ENCODE results near the gene RCSD1.
A peak's percentile ranks its signal among the peaks of the same experiment; 100 is the strongest.

RCSD1 gene

DNA sequence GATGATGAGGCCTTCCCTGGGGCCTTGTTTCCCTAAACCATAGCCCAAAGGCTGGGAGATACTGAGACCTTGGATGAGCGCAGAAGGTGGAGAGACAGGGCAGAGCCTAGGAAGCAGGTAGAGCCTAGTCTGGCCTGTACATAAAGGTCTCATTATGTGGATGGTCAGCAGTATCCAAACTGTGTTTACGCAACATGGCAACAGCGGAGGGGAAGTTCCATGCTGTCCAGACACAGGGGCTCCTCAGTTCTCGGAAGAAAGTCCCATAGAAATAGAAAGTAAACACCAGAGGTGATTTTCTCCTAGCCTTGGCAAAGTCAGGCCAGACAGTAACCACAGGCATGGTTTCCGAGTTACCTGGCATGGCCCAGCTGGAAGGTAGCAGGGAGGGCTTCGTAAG lies 49.7 kb downstream of the RCSD1 start:
- DNase-seq (ENCODE audit: low read depth), result no peak
- TF ChIP-seq, protein P1, sequence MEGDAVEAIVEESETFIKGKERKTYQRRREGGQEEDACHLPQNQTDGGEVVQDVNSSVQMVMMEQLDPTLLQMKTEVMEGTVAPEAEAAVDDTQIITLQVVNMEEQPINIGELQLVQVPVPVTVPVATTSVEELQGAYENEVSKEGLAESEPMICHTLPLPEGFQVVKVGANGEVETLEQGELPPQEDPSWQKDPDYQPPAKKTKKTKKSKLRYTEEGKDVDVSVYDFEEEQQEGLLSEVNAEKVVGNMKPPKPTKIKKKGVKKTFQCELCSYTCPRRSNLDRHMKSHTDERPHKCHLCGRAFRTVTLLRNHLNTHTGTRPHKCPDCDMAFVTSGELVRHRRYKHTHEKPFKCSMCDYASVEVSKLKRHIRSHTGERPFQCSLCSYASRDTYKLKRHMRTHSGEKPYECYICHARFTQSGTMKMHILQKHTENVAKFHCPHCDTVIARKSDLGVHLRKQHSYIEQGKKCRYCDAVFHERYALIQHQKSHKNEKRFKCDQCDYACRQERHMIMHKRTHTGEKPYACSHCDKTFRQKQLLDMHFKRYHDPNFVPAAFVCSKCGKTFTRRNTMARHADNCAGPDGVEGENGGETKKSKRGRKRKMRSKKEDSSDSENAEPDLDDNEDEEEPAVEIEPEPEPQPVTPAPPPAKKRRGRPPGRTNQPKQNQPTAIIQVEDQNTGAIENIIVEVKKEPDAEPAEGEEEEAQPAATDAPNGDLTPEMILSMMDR (conservative IDR thresholded peaks at IDR 0.05; ENCODE audit: low read depth, low read length), result no peak
- H3K4me3 ChIP-seq (ENCODE audit: low read depth, low read length), result no peak overlapping the region

DNA sequence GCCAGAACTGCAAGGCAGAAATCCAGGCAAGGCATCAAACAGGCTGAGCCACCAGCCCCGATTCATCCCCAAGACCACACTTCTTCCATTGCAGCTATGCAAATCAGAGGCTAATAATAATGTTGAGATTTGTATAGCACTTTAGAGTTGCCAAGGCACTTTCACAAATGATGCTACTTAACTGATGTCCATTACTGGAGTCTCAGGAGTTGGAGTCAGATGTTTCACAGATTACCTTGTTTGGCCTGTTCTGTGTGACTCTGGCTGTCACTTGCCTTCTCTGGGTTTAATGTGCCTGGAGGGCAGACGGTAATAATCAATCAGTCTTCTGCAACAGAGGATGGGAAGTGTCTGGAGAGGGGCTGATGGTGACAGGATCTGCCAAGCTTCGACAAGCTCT lies 51.0 kb downstream of the RCSD1 start:
- no peak for DNase-seq (ENCODE audit: low read depth)
- H3K4me3 ChIP-seq (ENCODE audit: low read depth, low read length), result no peak overlapping the region
- TF ChIP-seq, protein P1 (conservative IDR thresholded peaks at IDR 0.05; ENCODE audit: low read depth, low read length), result no peak

GRCh38 chr1:167681451-167682098 lies 51.5 kb downstream of the RCSD1 start:
- TF ChIP-seq, protein P1 (conservative IDR thresholded peaks at IDR 0.05; ENCODE audit: low read depth, low read length), result no peak
- no peak overlapping the region for H3K4me3 ChIP-seq (ENCODE audit: low read depth, low read length)
- no peak for DNase-seq (ENCODE audit: low read depth)

DNA sequence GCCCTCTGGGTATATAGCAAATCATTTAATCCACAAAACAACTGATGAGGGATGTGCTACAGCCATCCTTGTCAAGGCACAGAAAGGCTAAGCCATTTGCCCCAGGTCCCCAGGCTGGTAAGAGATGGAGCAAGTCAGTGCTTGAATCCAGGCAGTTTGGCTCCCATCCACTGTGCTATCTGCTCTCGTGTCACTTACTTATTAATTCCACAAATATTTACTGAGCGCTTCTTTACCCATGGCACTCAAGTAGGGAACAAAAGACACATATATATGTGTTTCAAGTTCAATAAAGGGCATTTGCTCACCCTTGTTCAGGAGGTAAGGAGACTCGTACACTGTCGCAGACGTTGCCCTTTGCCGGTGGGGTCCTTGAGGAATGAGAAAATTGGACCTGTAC lies 53.2 kb downstream of the RCSD1 start:
- DNase-seq (ENCODE audit: low read depth), result no peak
- no peak overlapping the region for H3K4me3 ChIP-seq (ENCODE audit: low read depth, low read length)
- TF ChIP-seq, protein P1 (conservative IDR thresholded peaks at IDR 0.05; ENCODE audit: low read depth, low read length), result no peak

- TF ChIP-seq, protein P1 (conservative IDR thresholded peaks at IDR 0.05; ENCODE audit: low read depth, low read length), result no peak
- peak; percentile 10 for DNase-seq (ENCODE audit: low read depth)
- H3K4me3 ChIP-seq (ENCODE audit: low read depth, low read length), result no peak overlapping the region
Measured at GRCh38 chr1:167683641-167684502, 53.8 kb downstream of the RCSD1 start.

DNA sequence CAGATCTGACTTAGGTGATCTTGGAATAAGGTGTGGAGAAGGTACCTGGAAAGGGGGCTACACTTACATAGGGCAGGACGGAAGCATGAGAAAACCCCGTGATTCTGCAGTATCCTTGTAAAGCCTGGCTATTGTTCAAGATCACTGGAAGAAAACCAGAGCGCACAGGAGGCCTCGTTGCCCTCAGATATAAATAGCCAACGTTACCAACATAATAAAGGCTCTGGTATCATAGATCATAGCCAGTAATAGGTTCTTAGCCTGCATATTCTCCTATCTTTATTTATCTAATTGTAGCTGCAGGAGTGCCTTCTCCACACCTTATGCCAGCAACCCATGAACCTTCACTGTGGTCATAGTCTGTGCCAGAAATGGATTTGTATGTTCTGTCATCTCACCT lies 55.8 kb downstream of the RCSD1 start:
- H3K4me3 ChIP-seq (ENCODE audit: low read depth, low read length), result no peak overlapping the region
- TF ChIP-seq, protein P1 (conservative IDR thresholded peaks at IDR 0.05; ENCODE audit: low read depth, low read length), result no peak
- DNase-seq (ENCODE audit: low read depth), result no peak
